ENCODE results near the gene SLC7A10. TPM values are rescaled to one million over a fixed set of nuclear protein-coding genes. Genes with fewer than 3 reads are reported as not detected.

SLC7A10 gene
- total RNA-seq, 3 donors from 2014 or later: 6.9 to 8.8 TPM; not detected in 1

- Histone ChIP-seq H3K9me3 (no peaks in the 10 kb centered on the region), H3K27ac (no peak overlapping the region), H3K4me1 (no peaks in the 10 kb centered on the region), H3K4me3 (no peak overlapping the region), H3K27me3 (no peaks in the 10 kb centered on the region), H3K36me3 (no peaks in the 10 kb centered on the region)
- intact Hi-C loops (cut with DNase I; ENCODE audit: low total_unique reads): no loop called here
- no peak for DNase-seq (ENCODE audit: low spot score in 2 of 2)
- no peak for TF ChIP-seq CTCF (IDR thresholded peaks at IDR 0.05)
- TF ChIP-seq POLR2AphosphoS5 (IDR thresholded peaks at IDR 0.05): no peak
Observed at GRCh38 chr19:33201473-33201872, 24.2 kb downstream of the SLC7A10 start.

DNA sequence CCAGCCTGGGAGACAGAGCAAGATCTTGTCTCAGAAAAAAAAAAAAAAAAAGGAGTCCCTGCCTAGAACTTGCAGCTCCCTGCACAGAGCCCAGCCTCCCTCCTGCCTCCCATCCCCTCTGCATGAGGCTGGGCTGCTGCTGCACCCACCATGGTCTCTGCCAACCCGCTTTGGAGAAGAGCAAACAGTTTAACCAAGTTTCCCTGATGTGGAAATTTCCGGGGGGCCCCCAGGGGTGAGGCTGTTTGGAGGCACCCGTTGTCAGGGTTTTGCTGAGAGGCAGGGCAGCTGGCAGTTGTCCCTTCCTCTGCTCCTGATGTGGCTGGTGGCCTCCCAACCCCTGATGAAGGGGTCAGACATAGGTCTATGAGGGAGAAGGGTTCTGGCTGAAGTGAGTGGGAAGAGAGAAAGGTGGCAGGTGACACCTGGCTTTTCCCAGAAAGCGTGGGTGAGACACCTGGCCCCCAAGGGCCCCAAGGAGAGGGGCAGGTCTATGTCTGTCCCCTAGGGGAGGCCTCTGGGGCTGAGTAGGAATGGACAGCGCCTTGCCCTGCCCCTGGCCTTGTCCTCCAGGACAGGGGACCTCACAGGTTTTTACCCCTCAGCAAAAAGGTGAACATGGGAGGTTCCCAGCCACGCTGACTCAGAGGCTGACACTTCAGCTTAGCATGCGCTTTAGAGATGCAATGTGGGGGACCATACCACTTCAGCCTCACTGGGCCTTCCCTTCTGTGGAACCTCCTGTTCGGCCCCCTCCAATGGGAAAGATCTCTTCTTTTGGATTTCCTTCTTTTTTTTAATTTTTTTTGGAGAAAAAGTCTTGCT, 26.0 kb downstream of the SLC7A10 start:
- TF ChIP-seq POLR2A (IDR thresholded peaks at IDR 0.05): no peak
- no peak for TF ChIP-seq CTCF (IDR thresholded peaks at IDR 0.05)
- TF ChIP-seq POLR2AphosphoS5 (IDR thresholded peaks at IDR 0.05): no peak
- Histone ChIP-seq H3K4me3 (no peak overlapping the region), H3K27ac (no peak overlapping the region), H3K9me3 (no peaks in the 10 kb centered on the region), H3K4me1 (peaks cover 0 to 8% of the 10 kb centered on the region in 2 donors), H3K36me3 (no peaks in the 10 kb centered on the region), H3K27me3 (no peaks in the 10 kb centered on the region)
- no peak for DNase-seq (ENCODE audit: low spot score in 2 of 2)
- intact Hi-C loops (cut with DNase I; ENCODE audit: low total_unique reads): loop anchor here (5.0 kb wide), 1 partner anchor 572 kb away; no protein-coding TSS in a partner anchor

DNA sequence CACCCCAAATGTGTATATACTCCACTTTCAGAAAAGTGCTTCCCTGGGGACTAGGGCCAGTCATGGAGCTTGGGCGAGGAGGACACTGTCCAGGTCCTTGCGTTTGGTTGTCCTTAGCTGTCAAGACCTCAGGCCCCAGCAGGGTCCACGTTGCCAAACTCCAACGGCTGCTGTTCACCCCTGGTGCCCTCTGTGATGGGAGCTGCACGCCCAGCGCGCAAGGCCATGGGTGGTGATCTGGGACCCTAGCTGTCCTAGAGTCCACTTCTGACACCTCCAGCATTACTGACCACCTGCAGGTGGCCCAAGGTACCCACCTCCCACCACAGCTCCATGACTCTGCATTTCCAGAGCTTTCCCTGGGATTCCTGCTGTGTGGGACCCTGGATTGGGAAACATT, 27.5 kb downstream of the SLC7A10 start:
- Histone ChIP-seq H3K27me3 (no peaks in the 10 kb centered on the region), H3K27ac (no peak overlapping the region), H3K4me1 (peaks cover 0 to 8% of the 10 kb centered on the region in 2 donors), H3K9me3 (no peaks in the 10 kb centered on the region), H3K4me3 (no peak overlapping the region), H3K36me3 (no peaks in the 10 kb centered on the region)
- TF ChIP-seq CTCF (IDR thresholded peaks at IDR 0.05) (no peak), POLR2AphosphoS5 (IDR thresholded peaks at IDR 0.05) (no peak), POLR2A (IDR thresholded peaks at IDR 0.05) (no peak)
- no peak for DNase-seq (ENCODE audit: low spot score in 2 of 2)
- intact Hi-C loops (cut with DNase I; ENCODE audit: low total_unique reads): loop anchor here (5.0 kb wide), 1 partner anchor 571 kb away; no protein-coding TSS in a partner anchor

GRCh38 chr19:33197591-33198000, 28.1 kb downstream of the SLC7A10 start:
- Histone ChIP-seq H3K36me3 (no peaks in the 10 kb centered on the region), H3K4me1 (peaks cover 0 to 8% of the 10 kb centered on the region in 2 donors), H3K4me3 (no peak overlapping the region), H3K27ac (no peak overlapping the region), H3K9me3 (no peaks in the 10 kb centered on the region), H3K27me3 (no peaks in the 10 kb centered on the region)
- no peak for DNase-seq (ENCODE audit: low spot score in 2 of 2)
- TF ChIP-seq POLR2AphosphoS5 (IDR thresholded peaks at IDR 0.05) (no peak), POLR2A (IDR thresholded peaks at IDR 0.05) (no peak), CTCF (IDR thresholded peaks at IDR 0.05) (no peak)
- intact Hi-C loops (cut with DNase I; ENCODE audit: low total_unique reads): loop anchor here (5.0 kb wide), 1 partner anchor 570 kb away; no protein-coding TSS in a partner anchor

- Histone ChIP-seq H3K9me3 (no peaks in the 10 kb centered on the region), H3K27ac (no peak overlapping the region), H3K27me3 (no peaks in the 10 kb centered on the region), H3K36me3 (no peaks in the 10 kb centered on the region), H3K4me3 (no peak overlapping the region), H3K4me1 (peaks cover 0 to 8% of the 10 kb centered on the region in 2 donors)
- TF ChIP-seq POLR2AphosphoS5 (IDR thresholded peaks at IDR 0.05) (no peak), CTCF (IDR thresholded peaks at IDR 0.05) (no peak), POLR2A (IDR thresholded peaks at IDR 0.05) (no peak)
- DNase-seq (ENCODE audit: low spot score in 2 of 2): no peak
- intact Hi-C loops (cut with DNase I; ENCODE audit: low total_unique reads): loop anchor here (5.0 kb wide), 1 partner anchor 569 kb away; no protein-coding TSS in a partner anchor
Observed at GRCh38 chr19:33196446-33197193, 29.0 kb downstream of the SLC7A10 start.

All from breast epithelium (tissue), 4 donors.